Motor neuron (in vitro differentiated cells): Measurements from ENCODE around the gene RBM12. TPM values are rescaled to one million over a fixed set of nuclear protein-coding genes. Genes with fewer than 3 reads are reported as not detected.

Experiments used
- ATAC-seq, 8 experiments: fragments of 200-7000 bp; cut with Tn5 transposase; replicated peaks in 6 of 8; 2 replicates each; pipeline ENCODE4 v1.8.0; 2021; ENCODE audit warnings: mild to moderate bottlenecking in 8 of 8, moderate library complexity in 8 of 8
- H3K27ac ChIP-seq, 2 donors: fragments of 250-450 bp; sonication (Bioruptor Pico); 2 replicates each; pipeline ENCODE4 v1.9.0; 2021; ENCODE audit warnings: antibody characterized with exemption in 2 of 2, mild to moderate bottlenecking in 2 of 2, moderate library complexity in 1 of 2
- H3K4me1 ChIP-seq, 2 donors: fragments of 250-450 bp; sonication (Bioruptor Pico); replicated peaks in 1 of 2; 2 replicates each; pipeline ENCODE4 v1.6.1; 2021; ENCODE audit warnings: antibody characterized with exemption in 2 of 2, mild to moderate bottlenecking in 2 of 2, moderate library complexity in 1 of 2
- H3K4me3 ChIP-seq, 5 donors: fragments of 250-450 bp; sonication (Bioruptor Pico); 2 replicates each; pipeline ENCODE4 v1.9.0; 2021; ENCODE audit warnings: antibody characterized with exemption in 5 of 5, mild to moderate bottlenecking in 5 of 5, moderate library complexity in 4 of 5
- WGBS, 10 experiments: fragments of 450-650 bp; shearing (Covaris generic); methylation state at CpG; one replicate each; pipeline ENCODE4 v1.0.0; 2022; 5-methylcytosine and 5-hydroxymethylcytosine counted together
- in situ Hi-C, 9 experiments: fragments of 400-800 bp; cut with MboI; loops; one replicate each; pipeline ENCODE4 v1.15.0; 2021; ENCODE audit warnings: low sequenced_read_pairs in 9 of 9, low pct_unique_long_range_greater_than_20kb in 2 of 9; ENCODE audit not compliant: unreplicated experiment in 9 of 9
- total RNA-seq, 8 experiments: library from RNA; unstranded; fragments of 300-600 nt; gene quantifications; 2 replicates each; pipeline versions ENCODE4 v1.2.3 to v1.2.4, GENCODE V29; 2022

The RBM12 gene
- total RNA-seq, 8 experiments from 2014 or later = 33.1 to 98.0 (median 51.1) TPM

- 75 to 100% (median 92%) methylated on average over 1 to 10 of the region's 11 CpGs; no CpG with 5 or more reads in 2 of the 10 experiments for WGBS, 10 experiments
- H3K27ac ChIP-seq = no peak overlapping the region
- peaks cover 5 to 9% of the 10 kb centered on the region in 2 donors for H3K4me1 ChIP-seq
- in situ Hi-C loops = no loop called here
- no peak for ATAC-seq
- no peak overlapping the region for H3K4me3 ChIP-seq
Observed at GRCh38 chr20:35620818-35621559, 43.7 kb downstream of the RBM12 start.

GRCh38 chr20:35619196-35620095 is 45.3 kb downstream of the RBM12 start:
- 1 to 83% (median 25%) methylated on average over 2 to 17 of the region's 49 CpGs; no CpG with 5 or more reads in 1 of the 10 experiments for WGBS, 10 experiments
- peak; percentile 20 to 66 (median 54) for ATAC-seq
- in situ Hi-C loops = no loop called here
- H3K4me3 ChIP-seq = peak overlapping the region; percentile 34 to 59 (median 44)
- H3K4me1 ChIP-seq = peaks cover 5 to 11% of the 10 kb centered on the region in 2 donors
- H3K27ac ChIP-seq = peak overlapping the region; percentile 41 to 54

- WGBS, 10 experiments = 4 to 15% methylated on average over 4 to 14 of the region's 35 CpGs; no CpG with 5 or more reads in 8 of the 10 experiments
- H3K4me3 ChIP-seq = peak overlapping the region; percentile 34 to 59 (median 44)
- H3K27ac ChIP-seq = peak overlapping the region; percentile 39 to 68
- H3K4me1 ChIP-seq = peaks cover 5 to 11% of the 10 kb centered on the region in 2 donors
- in situ Hi-C loops = no loop called here
- no peak for ATAC-seq
Observed at GRCh38 chr20:35618263-35619131, 46.2 kb downstream of the RBM12 start.

- H3K27ac ChIP-seq = peak overlapping the region; percentile 39 to 68
- no CpG with 5 or more reads among the region's 22 CpGs for WGBS, 10 experiments
- in situ Hi-C loops = no loop called here
- peak in 5 of 8 experiments; percentile 31 to 46 (median 41) for ATAC-seq
- H3K4me3 ChIP-seq = peak overlapping the region; percentile 34 to 59 (median 44)
- H3K4me1 ChIP-seq = peaks cover 5 to 11% of the 10 kb centered on the region in 2 donors
Observed at GRCh38 chr20:35617397-35618262, 47.1 kb downstream of the RBM12 start.

GRCh38 chr20:35616465-35617396 is 48.0 kb downstream of the RBM12 start:
- Histone ChIP-seq H3K4me1 (peaks cover 5 to 11% of the 10 kb centered on the region in 2 donors), H3K4me3 (peak overlapping the region; percentile 34 to 59 (median 44)), H3K27ac (peak overlapping the region; percentile 49 to 68)
- in situ Hi-C loops = no loop called here
- WGBS, 10 experiments = 1 to 2% methylated on average over 9 to 17 of the region's 57 CpGs; no CpG with 5 or more reads in 8 of the 10 experiments
- ATAC-seq = peak in 7 of 8 experiments; percentile 5 to 36 (median 24)

GRCh38 chr20:35615667-35616464 is 48.8 kb downstream of the RBM12 start, which contains the start of gene SPAG4:
TSS of gene SPAG4 (plus strand) at chr20:35615829. CDS start at chr20:35616004, 175 bp downstream.
- H3K4me3 ChIP-seq = peak within 1 kb of the TSS; percentile 34 to 59 (median 44)
- peak within 1 kb of the TSS; percentile 68 to 70 for H3K27ac ChIP-seq
- WGBS, 10 experiments = 0% methylated on average over 1 to 31 of the region's 68 CpGs; no CpG with 5 or more reads in 5 of the 10 experiments
- in situ Hi-C loops = no loop called here
- peaks cover 5 to 11% of the 10 kb centered on the region in 2 donors for H3K4me1 ChIP-seq
- peak; percentile 67 to 84 (median 77) for ATAC-seq

- Histone ChIP-seq H3K4me1 (peaks cover 0 to 2% of the 10 kb centered on the region in 2 donors), H3K4me3 (no peak overlapping the region), H3K27ac (no peak overlapping the region)
- WGBS, 10 experiments = 92 to 100% methylated on average over 1 to 2 of the region's 2 CpGs; no CpG with 5 or more reads in 8 of the 10 experiments
- no peak for ATAC-seq
- in situ Hi-C loops = no loop called here
Observed at GRCh38 chr20:35611482-35611881, 53.2 kb downstream of the RBM12 start.

GRCh38 chr20:35610833-35611427 is 53.8 kb downstream of the RBM12 start:
- 0 to 100% (median 91%) methylated on average over 1 to 8 of the region's 9 CpGs; no CpG with 5 or more reads in 4 of the 10 experiments for WGBS, 10 experiments
- in situ Hi-C loops = no loop called here
- no peak for ATAC-seq

GRCh38 chr20:35607003-35607735 is 57.5 kb downstream of the RBM12 start:
- Histone ChIP-seq H3K27ac (no peak overlapping the region), H3K4me3 (no peak overlapping the region), H3K4me1 (peaks cover 0 to under 1% of the 10 kb centered on the region in 2 donors)
- in situ Hi-C loops = no loop called here
- WGBS, 10 experiments = 47 to 100% (median 65%) methylated on average over 1 to 14 of the region's 14 CpGs; no CpG with 5 or more reads in 4 of the 10 experiments
- ATAC-seq = no peak

More at GRCh38 chr20:35610833-35611427, 53.8 kb downstream of the RBM12 start:
- peaks cover 0 to 2% of the 10 kb centered on the region in 2 donors for H3K4me1 ChIP-seq
- no peak overlapping the region for H3K4me3 ChIP-seq
- H3K27ac ChIP-seq = no peak overlapping the region
